Kidney epithelial cell (primary cell): ENCODE measurements around the gene SLC23A3. TPM values are rescaled to one million over a fixed set of nuclear protein-coding genes. Genes with fewer than 3 reads are reported as not detected.
A peak's percentile ranks its signal among the peaks of the same experiment; 100 is the strongest.

Experiments
- DNase-seq: peaks from one replicate; pipeline ENCODE4 v3.0.0-alpha.2; 2010; ENCODE audit warnings: low read depth
- H3K27me3 ChIP-seq: 2 replicates; pipeline ENCODE4 v1.6.0; 2011; ENCODE audit warnings: low read length; ENCODE audit not compliant: control insufficient read depth, insufficient read depth
- H3K36me3 ChIP-seq: 2 replicates; pipeline ENCODE4 v1.5.1; 2011; ENCODE audit warnings: low read length; ENCODE audit not compliant: control insufficient read depth, insufficient read depth
- H3K4me3 ChIP-seq: 2 replicates; pipeline ENCODE4 v1.5.1; 2011; ENCODE audit warnings: low read depth, mild to moderate bottlenecking, control low read depth, low read length
- total RNA-seq: library from RNA; depleted of rRNA; stranded (reverse); fragments of >200 nt; gene quantifications from 2 replicates; pipeline ENCODE4 v1.2.3, GENCODE V29; 2015
- TF ChIP-seq, protein P1 (sequence below): IDR thresholded peaks from 2 replicates; pipeline ENCODE4 v1.5.1; 2011; ENCODE audit warnings: mild to moderate bottlenecking, moderate library complexity, low read length, control low read depth, inconsistent platforms; ENCODE audit not compliant: insufficient read depth, poor library complexity, severe bottlenecking

SLC23A3 gene
- total RNA-seq, 1 donor from 2014 or later, result 0.84 TPM

DNA sequence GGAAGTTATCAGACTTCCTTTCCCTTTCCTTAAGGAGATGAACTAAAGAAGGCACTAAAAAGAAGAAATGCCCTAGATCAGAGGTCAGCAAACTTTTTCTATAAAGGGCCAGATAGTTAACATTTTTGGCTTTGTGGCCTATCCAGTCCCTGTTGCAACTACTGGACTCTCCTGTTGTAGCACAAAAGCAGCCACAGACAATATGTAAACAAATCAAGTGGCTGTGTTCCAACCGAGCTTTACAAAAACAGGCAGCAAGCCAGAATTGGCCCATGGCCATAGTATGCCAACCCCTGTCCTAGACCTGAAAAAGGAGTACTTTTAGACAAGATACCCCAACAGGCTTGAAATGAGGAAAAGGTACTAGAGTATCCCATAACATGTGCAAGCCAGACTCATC is 20.2 kb downstream of the SLC23A3 start:
- Histone ChIP-seq H3K4me3 (no peak overlapping the region), H3K27me3 (no peaks in the 10 kb centered on the region), H3K36me3 (no peaks in the 10 kb centered on the region)
- no peak for DNase-seq
- TF ChIP-seq, protein P1, sequence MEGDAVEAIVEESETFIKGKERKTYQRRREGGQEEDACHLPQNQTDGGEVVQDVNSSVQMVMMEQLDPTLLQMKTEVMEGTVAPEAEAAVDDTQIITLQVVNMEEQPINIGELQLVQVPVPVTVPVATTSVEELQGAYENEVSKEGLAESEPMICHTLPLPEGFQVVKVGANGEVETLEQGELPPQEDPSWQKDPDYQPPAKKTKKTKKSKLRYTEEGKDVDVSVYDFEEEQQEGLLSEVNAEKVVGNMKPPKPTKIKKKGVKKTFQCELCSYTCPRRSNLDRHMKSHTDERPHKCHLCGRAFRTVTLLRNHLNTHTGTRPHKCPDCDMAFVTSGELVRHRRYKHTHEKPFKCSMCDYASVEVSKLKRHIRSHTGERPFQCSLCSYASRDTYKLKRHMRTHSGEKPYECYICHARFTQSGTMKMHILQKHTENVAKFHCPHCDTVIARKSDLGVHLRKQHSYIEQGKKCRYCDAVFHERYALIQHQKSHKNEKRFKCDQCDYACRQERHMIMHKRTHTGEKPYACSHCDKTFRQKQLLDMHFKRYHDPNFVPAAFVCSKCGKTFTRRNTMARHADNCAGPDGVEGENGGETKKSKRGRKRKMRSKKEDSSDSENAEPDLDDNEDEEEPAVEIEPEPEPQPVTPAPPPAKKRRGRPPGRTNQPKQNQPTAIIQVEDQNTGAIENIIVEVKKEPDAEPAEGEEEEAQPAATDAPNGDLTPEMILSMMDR, result no peak

DNA sequence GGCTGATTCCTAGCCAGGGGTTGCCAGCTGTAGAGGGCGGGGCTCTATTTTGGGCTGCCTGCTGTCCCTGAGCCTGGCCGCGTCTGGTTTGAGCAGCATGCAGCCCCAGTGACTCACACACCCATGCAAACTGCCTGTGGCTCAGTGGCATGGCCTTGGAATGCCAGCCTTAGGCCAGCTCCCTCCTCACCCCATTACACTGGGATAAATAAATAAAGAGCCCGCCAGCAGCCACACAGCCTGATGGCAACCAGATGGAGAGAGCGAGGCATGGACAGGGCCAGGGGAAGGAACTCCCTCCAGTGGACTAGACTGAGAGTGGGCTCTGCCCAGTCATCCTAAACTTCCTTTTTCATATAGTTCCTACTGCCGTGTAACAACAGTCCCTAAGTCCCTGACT is 27.5 kb downstream of the SLC23A3 start:
- no peaks in the 10 kb centered on the region for H3K27me3 ChIP-seq
- H3K4me3 ChIP-seq, result no peak overlapping the region
- H3K36me3 ChIP-seq, result no peaks in the 10 kb centered on the region
- peak; percentile 64 for DNase-seq
- TF ChIP-seq, protein P1, result peak; percentile 13

DNA sequence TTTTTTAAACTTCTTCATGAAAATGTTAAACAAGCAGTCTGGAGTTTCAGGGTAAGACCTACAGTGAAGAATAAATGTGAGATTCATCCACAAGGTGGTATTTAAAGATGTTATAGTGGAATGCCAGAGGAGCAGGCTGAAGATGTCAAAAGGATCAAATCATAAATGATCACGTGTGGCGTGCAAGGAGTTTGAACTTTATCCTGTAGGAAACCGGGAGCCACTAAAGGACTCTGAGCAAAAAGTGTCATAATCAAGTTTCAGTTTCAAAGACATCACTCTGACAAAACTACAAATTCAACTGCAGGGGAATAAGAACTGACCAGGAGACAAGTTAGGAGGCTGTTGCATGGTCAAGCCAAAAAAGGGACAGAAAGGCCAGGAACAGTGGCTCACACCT is 29.1 kb downstream of the SLC23A3 start:
- Histone ChIP-seq H3K4me3 (no peak overlapping the region), H3K27me3 (no peaks in the 10 kb centered on the region), H3K36me3 (no peaks in the 10 kb centered on the region)
- TF ChIP-seq, protein P1, result no peak
- no peak for DNase-seq

DNA sequence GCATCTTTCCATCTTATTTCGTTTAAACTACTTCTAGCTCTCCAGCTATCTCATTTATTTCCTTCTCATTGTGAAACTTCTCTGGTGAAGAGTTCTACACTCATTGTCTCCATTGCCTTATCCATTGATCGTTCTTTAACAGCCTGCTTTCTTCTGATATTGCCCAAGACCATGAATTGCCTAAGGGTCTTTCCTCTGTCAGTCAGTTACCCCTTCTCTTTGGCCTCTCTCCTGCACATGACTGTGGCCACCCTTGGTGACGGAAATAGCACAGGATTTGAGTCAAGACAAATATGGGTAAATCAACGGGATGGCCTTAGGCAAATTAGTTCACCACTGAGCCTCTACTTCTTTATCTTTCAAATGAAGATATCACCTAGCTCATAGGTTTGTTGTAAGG is 35.9 kb downstream of the SLC23A3 start:
- H3K4me3 ChIP-seq, result no peak overlapping the region
- H3K36me3 ChIP-seq, result no peaks in the 10 kb centered on the region
- no peak for DNase-seq
- TF ChIP-seq, protein P1, result no peak
- no peaks in the 10 kb centered on the region for H3K27me3 ChIP-seq

DNA sequence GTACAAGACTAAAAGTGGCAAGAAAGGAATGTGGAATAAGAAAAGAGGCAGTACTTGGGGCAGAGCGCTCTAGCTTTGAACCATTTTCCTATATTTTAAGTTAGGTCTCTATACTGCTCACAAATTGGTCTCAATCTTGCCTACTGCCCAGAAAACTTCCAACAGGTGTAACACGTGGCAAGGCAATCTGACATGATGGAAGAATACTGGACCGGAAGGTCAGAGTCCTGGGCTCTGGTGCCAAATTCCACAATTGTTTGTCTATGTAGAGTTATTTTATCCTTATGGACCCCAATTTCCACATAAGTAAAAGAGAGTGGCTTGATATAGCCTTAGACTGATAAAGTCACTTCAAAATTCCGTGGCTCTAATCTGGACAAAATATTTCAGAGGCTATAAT is 38.1 kb downstream of the SLC23A3 start:
- H3K36me3 ChIP-seq, result no peaks in the 10 kb centered on the region

DNA sequence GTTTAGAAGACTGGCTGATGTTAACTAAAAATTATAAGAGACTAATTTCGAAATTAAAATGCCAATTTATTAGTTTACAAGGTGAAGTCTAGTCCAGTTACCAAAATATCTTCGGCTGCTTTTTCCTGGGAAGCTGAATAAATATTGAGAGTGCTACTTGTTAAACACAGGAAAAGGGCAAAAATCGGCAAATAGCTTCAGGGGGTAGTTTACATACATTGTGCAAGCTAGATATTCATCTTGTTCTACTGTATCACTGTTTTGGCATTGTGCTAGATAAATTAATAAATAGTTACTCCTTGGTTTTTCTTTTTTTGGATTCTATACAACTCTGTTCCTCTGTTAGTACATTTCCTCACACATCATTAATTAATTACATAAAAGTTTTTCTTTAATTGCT is 38.5 kb downstream of the SLC23A3 start:
- TF ChIP-seq, protein P1, result no peak
- no peak for DNase-seq
- Histone ChIP-seq H3K27me3 (no peaks in the 10 kb centered on the region), H3K4me3 (no peak overlapping the region), H3K36me3 (no peaks in the 10 kb centered on the region)

More for the DNA sequence above, 38.1 kb downstream of the SLC23A3 start:
- no peak for DNase-seq
- no peaks in the 10 kb centered on the region for H3K27me3 ChIP-seq
- no peak overlapping the region for H3K4me3 ChIP-seq
- TF ChIP-seq, protein P1, result no peak
